ENCODE measurements around the gene KCNN4. TPM values are rescaled to one million over a fixed set of nuclear protein-coding genes. Genes with fewer than 3 reads are reported as not detected.

KCNN4 gene
- total and polyA plus RNA-seq, 2 of the 13 experiments (the other 11 are each of a cell fraction or from before 2014, with no cell fraction given) = 0.13 to 0.25 TPM

DNA sequence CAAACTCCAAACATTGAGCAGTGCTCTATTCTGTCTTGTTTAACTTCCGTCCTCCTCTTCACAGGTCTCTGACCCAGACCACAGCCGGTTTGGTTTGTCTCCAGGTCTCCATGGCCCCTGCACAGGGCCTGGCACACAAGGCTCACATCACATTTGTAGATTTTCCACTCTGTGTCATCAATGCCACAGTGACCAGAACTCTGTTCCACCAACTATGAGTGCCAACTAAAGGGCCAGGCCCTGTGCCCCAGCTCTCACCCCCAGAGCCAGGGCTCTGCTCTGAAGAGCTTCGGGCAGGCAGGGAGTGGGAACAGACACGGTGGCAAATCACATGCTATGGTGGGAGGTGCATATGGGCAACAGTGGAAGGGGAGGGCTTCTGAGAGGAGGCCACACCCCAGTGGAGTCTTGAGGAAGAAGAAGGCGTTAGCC is 42.0 kb downstream of the KCNN4 start:
- WGBS (ENCODE audit: low lambda C conversion rate) = 91% methylated on average over 5 of the region's 5 CpGs
- TF ChIP-seq, protein P1, sequence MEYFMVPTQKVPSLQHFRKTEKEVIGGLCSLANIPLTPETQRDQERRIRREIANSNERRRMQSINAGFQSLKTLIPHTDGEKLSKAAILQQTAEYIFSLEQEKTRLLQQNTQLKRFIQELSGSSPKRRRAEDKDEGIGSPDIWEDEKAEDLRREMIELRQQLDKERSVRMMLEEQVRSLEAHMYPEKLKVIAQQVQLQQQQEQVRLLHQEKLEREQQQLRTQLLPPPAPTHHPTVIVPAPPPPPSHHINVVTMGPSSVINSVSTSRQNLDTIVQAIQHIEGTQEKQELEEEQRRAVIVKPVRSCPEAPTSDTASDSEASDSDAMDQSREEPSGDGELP (IDR thresholded peaks at IDR 0.05; ENCODE audit: borderline replicate concordance, low read depth) = no peak
- TF ChIP-seq MAF1 (CRISPR knock-in tag; IDR thresholded peaks at IDR 0.05; ENCODE audit: borderline replicate concordance) = no peak
- TF ChIP-seq, protein P2, sequence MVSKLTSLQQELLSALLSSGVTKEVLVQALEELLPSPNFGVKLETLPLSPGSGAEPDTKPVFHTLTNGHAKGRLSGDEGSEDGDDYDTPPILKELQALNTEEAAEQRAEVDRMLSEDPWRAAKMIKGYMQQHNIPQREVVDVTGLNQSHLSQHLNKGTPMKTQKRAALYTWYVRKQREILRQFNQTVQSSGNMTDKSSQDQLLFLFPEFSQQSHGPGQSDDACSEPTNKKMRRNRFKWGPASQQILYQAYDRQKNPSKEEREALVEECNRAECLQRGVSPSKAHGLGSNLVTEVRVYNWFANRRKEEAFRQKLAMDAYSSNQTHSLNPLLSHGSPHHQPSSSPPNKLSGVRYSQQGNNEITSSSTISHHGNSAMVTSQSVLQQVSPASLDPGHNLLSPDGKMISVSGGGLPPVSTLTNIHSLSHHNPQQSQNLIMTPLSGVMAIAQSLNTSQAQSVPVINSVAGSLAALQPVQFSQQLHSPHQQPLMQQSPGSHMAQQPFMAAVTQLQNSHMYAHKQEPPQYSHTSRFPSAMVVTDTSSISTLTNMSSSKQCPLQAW (CRISPR knock-in tag; IDR thresholded peaks at IDR 0.05) = no peak
- no peak for TF ChIP-seq SALL1 (CRISPR knock-in tag; IDR thresholded peaks at IDR 0.05)
- no peak for TF ChIP-seq SOX13 (IDR thresholded peaks at IDR 0.05)
- no peak for TF ChIP-seq SOX13 (CRISPR knock-in tag; conservative IDR thresholded peaks at IDR 0.05 in 1 of 2, IDR thresholded peaks at IDR 0.05 in 1 of 2)
- TF ChIP-seq, protein P3, sequence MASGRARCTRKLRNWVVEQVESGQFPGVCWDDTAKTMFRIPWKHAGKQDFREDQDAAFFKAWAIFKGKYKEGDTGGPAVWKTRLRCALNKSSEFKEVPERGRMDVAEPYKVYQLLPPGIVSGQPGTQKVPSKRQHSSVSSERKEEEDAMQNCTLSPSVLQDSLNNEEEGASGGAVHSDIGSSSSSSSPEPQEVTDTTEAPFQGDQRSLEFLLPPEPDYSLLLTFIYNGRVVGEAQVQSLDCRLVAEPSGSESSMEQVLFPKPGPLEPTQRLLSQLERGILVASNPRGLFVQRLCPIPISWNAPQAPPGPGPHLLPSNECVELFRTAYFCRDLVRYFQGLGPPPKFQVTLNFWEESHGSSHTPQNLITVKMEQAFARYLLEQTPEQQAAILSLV (CRISPR knock-in tag; IDR thresholded peaks at IDR 0.05; ENCODE audit: borderline replicate concordance) = no peak
- no peak for TF ChIP-seq ZNF138 (CRISPR knock-in tag; IDR thresholded peaks at IDR 0.05; ENCODE audit: low read depth)
- TF ChIP-seq, protein P4, sequence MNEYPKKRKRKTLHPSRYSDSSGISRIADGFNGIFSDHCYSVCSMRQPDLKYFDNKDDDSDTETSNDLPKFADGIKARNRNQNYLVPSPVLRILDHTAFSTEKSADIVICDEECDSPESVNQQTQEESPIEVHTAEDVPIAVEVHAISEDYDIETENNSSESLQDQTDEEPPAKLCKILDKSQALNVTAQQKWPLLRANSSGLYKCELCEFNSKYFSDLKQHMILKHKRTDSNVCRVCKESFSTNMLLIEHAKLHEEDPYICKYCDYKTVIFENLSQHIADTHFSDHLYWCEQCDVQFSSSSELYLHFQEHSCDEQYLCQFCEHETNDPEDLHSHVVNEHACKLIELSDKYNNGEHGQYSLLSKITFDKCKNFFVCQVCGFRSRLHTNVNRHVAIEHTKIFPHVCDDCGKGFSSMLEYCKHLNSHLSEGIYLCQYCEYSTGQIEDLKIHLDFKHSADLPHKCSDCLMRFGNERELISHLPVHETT (CRISPR knock-in tag; conservative IDR thresholded peaks at IDR 0.05) = no peak
- no peak for TF ChIP-seq ZNF230 (CRISPR knock-in tag; IDR thresholded peaks at IDR 0.05)
- no peak for TF ChIP-seq SMARCE1 (IDR thresholded peaks at IDR 0.05; ENCODE audit: borderline replicate concordance)
- TF ChIP-seq ZNF232 (CRISPR knock-in tag; IDR thresholded peaks at IDR 0.05; ENCODE audit: borderline replicate concordance) = no peak
- TF ChIP-seq, protein P5, sequence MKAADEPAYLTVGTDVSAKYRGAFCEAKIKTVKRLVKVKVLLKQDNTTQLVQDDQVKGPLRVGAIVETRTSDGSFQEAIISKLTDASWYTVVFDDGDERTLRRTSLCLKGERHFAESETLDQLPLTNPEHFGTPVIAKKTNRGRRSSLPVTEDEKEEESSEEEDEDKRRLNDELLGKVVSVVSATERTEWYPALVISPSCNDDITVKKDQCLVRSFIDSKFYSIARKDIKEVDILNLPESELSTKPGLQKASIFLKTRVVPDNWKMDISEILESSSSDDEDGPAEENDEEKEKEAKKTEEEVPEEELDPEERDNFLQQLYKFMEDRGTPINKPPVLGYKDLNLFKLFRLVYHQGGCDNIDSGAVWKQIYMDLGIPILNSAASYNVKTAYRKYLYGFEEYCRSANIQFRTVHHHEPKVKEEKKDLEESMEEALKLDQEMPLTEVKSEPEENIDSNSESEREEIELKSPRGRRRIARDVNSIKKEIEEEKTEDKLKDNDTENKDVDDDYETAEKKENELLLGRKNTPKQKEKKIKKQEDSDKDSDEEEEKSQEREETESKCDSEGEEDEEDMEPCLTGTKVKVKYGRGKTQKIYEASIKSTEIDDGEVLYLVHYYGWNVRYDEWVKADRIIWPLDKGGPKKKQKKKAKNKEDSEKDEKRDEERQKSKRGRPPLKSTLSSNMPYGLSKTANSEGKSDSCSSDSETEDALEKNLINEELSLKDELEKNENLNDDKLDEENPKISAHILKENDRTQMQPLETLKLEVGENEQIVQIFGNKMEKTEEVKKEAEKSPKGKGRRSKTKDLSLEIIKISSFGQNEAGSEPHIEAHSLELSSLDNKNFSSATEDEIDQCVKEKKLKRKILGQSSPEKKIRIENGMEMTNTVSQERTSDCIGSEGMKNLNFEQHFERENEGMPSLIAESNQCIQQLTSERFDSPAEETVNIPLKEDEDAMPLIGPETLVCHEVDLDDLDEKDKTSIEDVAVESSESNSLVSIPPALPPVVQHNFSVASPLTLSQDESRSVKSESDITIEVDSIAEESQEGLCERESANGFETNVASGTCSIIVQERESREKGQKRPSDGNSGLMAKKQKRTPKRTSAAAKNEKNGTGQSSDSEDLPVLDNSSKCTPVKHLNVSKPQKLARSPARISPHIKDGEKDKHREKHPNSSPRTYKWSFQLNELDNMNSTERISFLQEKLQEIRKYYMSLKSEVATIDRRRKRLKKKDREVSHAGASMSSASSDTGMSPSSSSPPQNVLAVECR (CRISPR knock-in tag; IDR thresholded peaks at IDR 0.05; ENCODE audit: borderline replicate concordance) = no peak
- no peak for TF ChIP-seq ZNF430 (CRISPR knock-in tag; IDR thresholded peaks at IDR 0.05)
- TF ChIP-seq, protein P6, sequence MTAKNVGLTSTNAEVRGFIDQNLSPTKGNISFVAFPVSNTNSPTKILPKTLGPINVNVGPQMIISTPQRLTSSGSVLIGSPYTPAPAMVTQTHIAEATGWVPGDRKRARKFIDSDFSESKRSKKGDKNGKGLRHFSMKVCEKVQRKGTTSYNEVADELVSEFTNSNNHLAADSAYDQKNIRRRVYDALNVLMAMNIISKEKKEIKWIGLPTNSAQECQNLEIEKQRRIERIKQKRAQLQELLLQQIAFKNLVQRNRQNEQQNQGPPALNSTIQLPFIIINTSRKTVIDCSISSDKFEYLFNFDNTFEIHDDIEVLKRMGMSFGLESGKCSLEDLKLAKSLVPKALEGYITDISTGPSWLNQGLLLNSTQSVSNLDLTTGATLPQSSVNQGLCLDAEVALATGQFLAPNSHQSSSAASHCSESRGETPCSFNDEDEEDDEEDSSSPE (CRISPR knock-in tag; IDR thresholded peaks at IDR 0.05) = no peak

More for the DNA sequence above, 42.0 kb downstream of the KCNN4 start:
- ATAC-seq (no peak), FAIRE-seq (no peak), DNase-seq (ENCODE audit: low spot score) (no peak)
- intact Hi-C loops (cut with micrococcal nuclease; ENCODE audit: unreplicated experiment) = no loop called here
- no peaks in the 10 kb centered on the region for H3K79me2 ChIP-seq (ENCODE audit: insufficient read depth, low read length)
- no peak overlapping the region for H3K27ac ChIP-seq (ENCODE audit: extremely low read length, insufficient read depth, low read length)
- H3K27me3 ChIP-seq (ENCODE audit: control insufficient read depth in 1 of 2, insufficient read depth in 2 of 2, low read length in 2 of 2) = no peaks in the 10 kb centered on the region
- no peak overlapping the region for H2AFZ ChIP-seq (ENCODE audit: low read length)
- no peaks in the 10 kb centered on the region for H3K9me3 ChIP-seq (ENCODE audit: low read length)
- H4K20me1 ChIP-seq (ENCODE audit: insufficient read depth, low read length) = no peaks in the 10 kb centered on the region
- no peak overlapping the region for H3K4me3 ChIP-seq (replicated peaks in 1 of 3; ENCODE audit: insufficient read depth in 1 of 3, low read depth in 2 of 3, low read length in 3 of 3)
- H3K4me1 ChIP-seq (ENCODE audit: insufficient read depth, low read length) = no peaks in the 10 kb centered on the region
- no TSS peak for BruUV-seq (replicated peaks)
- H3K36me3 ChIP-seq (replicated peaks in 1 of 2; ENCODE audit: control insufficient read depth in 1 of 2, insufficient read depth in 2 of 2, low read length in 2 of 2) = peaks cover 31 to 82% of the 10 kb centered on the region in 2 experiments
- in situ Hi-C loops (cut with HindIII; ENCODE audit: extremely low pct_ligation_motif_present, low pct_unique_long_range_greater_than_20kb) = no loop called here
- ChIA-PET CTCF (ENCODE audit: low intra/inter-chr PET ratio, low total read pairs) (no interaction called here), POLR2A (no interaction called here)
- no peak overlapping the region for H3K4me2 ChIP-seq (ENCODE audit: low read depth, low read length)
- H3K9ac ChIP-seq (ENCODE audit: insufficient read depth, low read depth, low read length) = no peak overlapping the region
